Lower lobe of right lung (tissue), 2 donors: ENCODE results near the gene SPATA31C1. TPM values are rescaled to one million over a fixed set of nuclear protein-coding genes. Genes with fewer than 3 reads are reported as not detected.

Source experiments
- ATAC-seq, 2 donors: fragments of 200-7000 bp; cut with Tn5 transposase; one replicate each; pipeline ENCODE4 v1.9.1; 2020 to 2022; ENCODE audit warnings: mild to moderate bottlenecking in 2 of 2, moderate library complexity in 2 of 2
- DNase-seq: peaks from one replicate; pipeline ENCODE4 v3.0.0-alpha.2; 2020
- H3K27ac ChIP-seq: fragments of 200-600 bp; one replicate; pipeline ENCODE4 v1.8.0; 2022
- H3K27me3 ChIP-seq: fragments of 200-600 bp; one replicate; pipeline ENCODE4 v1.8.0; 2022; ENCODE audit warnings: low read depth
- H3K36me3 ChIP-seq: fragments of 200-600 bp; one replicate; pipeline ENCODE4 v1.8.0; 2022; ENCODE audit warnings: mild to moderate bottlenecking
- H3K4me1 ChIP-seq: fragments of 200-600 bp; one replicate; pipeline ENCODE4 v1.8.0; 2022
- H3K4me3 ChIP-seq: fragments of 200-600 bp; one replicate; pipeline ENCODE4 v1.8.0; 2022; ENCODE audit warnings: mild to moderate bottlenecking
- H3K9me3 ChIP-seq: fragments of 200-600 bp; one replicate; pipeline ENCODE4 v1.8.0; 2022
- CTCF ChIP-seq: fragments of 200-600 bp; IDR thresholded peaks from one replicate; pipeline ENCODE4 v1.8.0; 2022; ENCODE audit warnings: antibody characterized with exemption, mild to moderate bottlenecking
- intact Hi-C: fragments of 100-400 bp; cut with DNase I; formaldehyde crosslinking; loops from one replicate; pipeline ENCODE4 v1.11.0; 2022
- total RNA-seq: library from RNA; stranded (reverse); fragmentation: NEBNext Ultra II Directional; extraction: Animal tissue kit (Norgen Biotek cat#: 25700); gene quantifications from one replicate; pipeline ENCODE4 v1.2.1, GENCODE V29; 2021
- donor health status: DM: no; HTN: yes; CAD: no; lungs with severe emphysema.

SPATA31C1 gene
- total RNA-seq, 1 donor from 2014 or later, result not detected

GRCh38 chr9:87873607-87874303, 44.0 kb upstream of the SPATA31C1 start:
- DNase-seq (no peak), ATAC-seq (peak in 1 of 2 donors; percentile 25)
- Histone ChIP-seq H3K27me3 (no peaks in the 10 kb centered on the region), H3K9me3 (no peaks in the 10 kb centered on the region), H3K36me3 (no peaks in the 10 kb centered on the region), H3K27ac (no peak overlapping the region), H3K4me1 (no peaks in the 10 kb centered on the region), H3K4me3 (no peak overlapping the region)
- no peak for TF ChIP-seq CTCF
- intact Hi-C loops, result no loop called here

GRCh38 chr9:87874304-87874623, 43.5 kb upstream of the SPATA31C1 start:
- H3K27ac ChIP-seq, result no peak overlapping the region
- no peak overlapping the region for H3K4me3 ChIP-seq
- no peak for ATAC-seq
- no peaks in the 10 kb centered on the region for H3K4me1 ChIP-seq
- DNase-seq, result no peak
- no peaks in the 10 kb centered on the region for H3K9me3 ChIP-seq
- TF ChIP-seq CTCF, result no peak
- no peaks in the 10 kb centered on the region for H3K27me3 ChIP-seq
- no peaks in the 10 kb centered on the region for H3K36me3 ChIP-seq
- intact Hi-C loops, result no loop called here

- intact Hi-C loops, result no loop called here
- TF ChIP-seq CTCF, result no peak
- DNase-seq (no peak), ATAC-seq (no peak)
- Histone ChIP-seq H3K27ac (no peak overlapping the region), H3K36me3 (no peaks in the 10 kb centered on the region), H3K9me3 (no peaks in the 10 kb centered on the region), H3K4me3 (no peak overlapping the region), H3K27me3 (no peaks in the 10 kb centered on the region), H3K4me1 (no peaks in the 10 kb centered on the region)
These were observed 42.7 kb upstream of the SPATA31C1 start for GRCh38 chr9:87875060-87875459.

- ATAC-seq, result no peak
- Histone ChIP-seq H3K4me1 (no peaks in the 10 kb centered on the region), H3K27me3 (no peaks in the 10 kb centered on the region), H3K27ac (no peak overlapping the region), H3K36me3 (no peaks in the 10 kb centered on the region), H3K9me3 (no peaks in the 10 kb centered on the region), H3K4me3 (no peak overlapping the region)
- no peak for DNase-seq
- no peak for TF ChIP-seq CTCF
- intact Hi-C loops, result no loop called here
These were observed 41.8 kb upstream of the SPATA31C1 start for GRCh38 chr9:87875831-87876545.

GRCh38 chr9:87876708-87877107, 41.1 kb upstream of the SPATA31C1 start:
- no peak for TF ChIP-seq CTCF
- no peak for ATAC-seq
- Histone ChIP-seq H3K36me3 (no peaks in the 10 kb centered on the region), H3K4me1 (no peaks in the 10 kb centered on the region), H3K27me3 (no peaks in the 10 kb centered on the region), H3K27ac (no peak overlapping the region), H3K9me3 (no peaks in the 10 kb centered on the region), H3K4me3 (no peak overlapping the region)
- intact Hi-C loops, result no loop called here
- no peak for DNase-seq
